Stimulated activated CD8-positive, alpha-beta memory T cell treated with anti-CD3 and anti-CD28 coated beads, Interleukin-2, amount 100 ng/mL, for 48 hours (primary cell): ENCODE results near the gene AMACR.
"Not testable (repeated sequence)": the region's sequence is repeated elsewhere in the genome, so short reads cannot be mapped to it uniquely, and the experiment has no call there.

ENCODE experiments used
- DNase-seq, 2 donors: peaks; one replicate each; pipeline ENCODE4 v3.0.0-alpha.2; 2020; ENCODE audit warnings: low read depth in 2 of 2

The AMACR gene

GRCh38 chr5:33968211-33969005, 39.4 kb downstream of the AMACR start:
- no peak for DNase-seq

GRCh38 chr5:33966805-33967204, 41.0 kb downstream of the AMACR start:
- DNase-seq = no peak

- DNase-seq = no peak
Measured at GRCh38 chr5:33964132-33964700, 43.6 kb downstream of the AMACR start.

- DNase-seq = no peak
Measured at GRCh38 chr5:33958176-33958575, 49.7 kb downstream of the AMACR start.

- DNase-seq = no peak
Measured at GRCh38 chr5:33957577-33958150, 50.2 kb downstream of the AMACR start.

GRCh38 chr5:33952175-33952574, 55.7 kb downstream of the AMACR start:
- DNase-seq = not testable (repeated sequence)

- DNase-seq = no peak
Measured at GRCh38 chr5:33944543-33945132, 63.2 kb downstream of the AMACR start.

GRCh38 chr5:33941090-33941489, 66.8 kb downstream of the AMACR start:
- DNase-seq = no peak

- no peak for DNase-seq
Measured at GRCh38 chr5:33939556-33940262, 68.1 kb downstream of the AMACR start.

- DNase-seq = no peak
Measured at GRCh38 chr5:33938881-33939280, 69.0 kb downstream of the AMACR start.

GRCh38 chr5:33938507-33938796, 69.4 kb downstream of the AMACR start:
- DNase-seq = no peak

- DNase-seq = no peak
Measured at GRCh38 chr5:33937707-33938506, 69.9 kb downstream of the AMACR start.

GRCh38 chr5:33937017-33937706, 70.7 kb downstream of the AMACR start:
- DNase-seq = no peak

- no peak for DNase-seq
Measured at GRCh38 chr5:33936381-33937016, 71.4 kb downstream of the AMACR start, which contains the start of gene RXFP3. TSS of gene RXFP3 (plus strand) at chr5:33936386. CDS start at chr5:33936741, 355 bp downstream.
